ENCODE results near the gene USF3.

DNA sequence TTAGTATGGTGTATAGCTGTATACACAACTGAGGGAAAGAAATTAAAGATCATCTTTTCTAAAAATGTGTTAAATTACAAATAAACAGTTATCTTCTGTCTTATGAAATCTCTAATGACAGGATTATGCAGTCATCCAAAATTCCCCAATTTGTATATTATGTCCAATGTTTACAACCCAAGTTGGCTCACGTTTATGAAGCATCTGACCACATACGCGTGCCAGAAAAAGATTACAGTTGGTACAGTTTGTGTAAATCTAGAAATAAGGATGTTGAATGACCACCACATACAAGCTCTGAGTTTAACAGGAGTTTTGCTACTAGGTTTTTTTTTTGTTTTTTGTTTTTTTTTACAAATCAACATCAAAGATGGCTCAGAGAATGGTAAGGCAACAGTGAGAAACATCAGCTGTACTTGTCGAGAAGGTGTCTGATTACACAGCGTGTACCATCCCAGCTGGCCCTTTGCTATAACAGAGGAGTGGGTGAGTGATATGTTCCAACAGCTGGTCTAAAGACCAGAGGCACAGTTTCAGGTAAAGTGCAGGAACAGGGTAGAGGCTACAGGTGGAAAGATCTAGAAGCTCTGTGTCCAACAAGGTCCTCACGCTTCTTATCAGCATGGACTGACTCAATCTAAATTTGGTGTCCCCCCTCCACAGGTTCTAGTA lies 47.1 kb downstream of the USF3 start:
- TF ChIP-seq, protein P1, sequence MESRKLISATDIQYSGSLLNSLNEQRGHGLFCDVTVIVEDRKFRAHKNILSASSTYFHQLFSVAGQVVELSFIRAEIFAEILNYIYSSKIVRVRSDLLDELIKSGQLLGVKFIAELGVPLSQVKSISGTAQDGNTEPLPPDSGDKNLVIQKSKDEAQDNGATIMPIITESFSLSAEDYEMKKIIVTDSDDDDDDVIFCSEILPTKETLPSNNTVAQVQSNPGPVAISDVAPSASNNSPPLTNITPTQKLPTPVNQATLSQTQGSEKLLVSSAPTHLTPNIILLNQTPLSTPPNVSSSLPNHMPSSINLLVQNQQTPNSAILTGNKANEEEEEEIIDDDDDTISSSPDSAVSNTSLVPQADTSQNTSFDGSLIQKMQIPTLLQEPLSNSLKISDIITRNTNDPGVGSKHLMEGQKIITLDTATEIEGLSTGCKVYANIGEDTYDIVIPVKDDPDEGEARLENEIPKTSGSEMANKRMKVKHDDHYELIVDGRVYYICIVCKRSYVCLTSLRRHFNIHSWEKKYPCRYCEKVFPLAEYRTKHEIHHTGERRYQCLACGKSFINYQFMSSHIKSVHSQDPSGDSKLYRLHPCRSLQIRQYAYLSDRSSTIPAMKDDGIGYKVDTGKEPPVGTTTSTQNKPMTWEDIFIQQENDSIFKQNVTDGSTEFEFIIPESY (IDR thresholded peaks at IDR 0.05), result no peak
- TF ChIP-seq, protein P2, sequence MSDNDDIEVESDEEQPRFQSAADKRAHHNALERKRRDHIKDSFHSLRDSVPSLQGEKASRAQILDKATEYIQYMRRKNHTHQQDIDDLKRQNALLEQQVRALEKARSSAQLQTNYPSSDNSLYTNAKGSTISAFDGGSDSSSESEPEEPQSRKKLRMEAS (IDR thresholded peaks at IDR 0.05), result no peak
- TF ChIP-seq, protein P3, sequence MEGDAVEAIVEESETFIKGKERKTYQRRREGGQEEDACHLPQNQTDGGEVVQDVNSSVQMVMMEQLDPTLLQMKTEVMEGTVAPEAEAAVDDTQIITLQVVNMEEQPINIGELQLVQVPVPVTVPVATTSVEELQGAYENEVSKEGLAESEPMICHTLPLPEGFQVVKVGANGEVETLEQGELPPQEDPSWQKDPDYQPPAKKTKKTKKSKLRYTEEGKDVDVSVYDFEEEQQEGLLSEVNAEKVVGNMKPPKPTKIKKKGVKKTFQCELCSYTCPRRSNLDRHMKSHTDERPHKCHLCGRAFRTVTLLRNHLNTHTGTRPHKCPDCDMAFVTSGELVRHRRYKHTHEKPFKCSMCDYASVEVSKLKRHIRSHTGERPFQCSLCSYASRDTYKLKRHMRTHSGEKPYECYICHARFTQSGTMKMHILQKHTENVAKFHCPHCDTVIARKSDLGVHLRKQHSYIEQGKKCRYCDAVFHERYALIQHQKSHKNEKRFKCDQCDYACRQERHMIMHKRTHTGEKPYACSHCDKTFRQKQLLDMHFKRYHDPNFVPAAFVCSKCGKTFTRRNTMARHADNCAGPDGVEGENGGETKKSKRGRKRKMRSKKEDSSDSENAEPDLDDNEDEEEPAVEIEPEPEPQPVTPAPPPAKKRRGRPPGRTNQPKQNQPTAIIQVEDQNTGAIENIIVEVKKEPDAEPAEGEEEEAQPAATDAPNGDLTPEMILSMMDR (IDR thresholded peaks at IDR 0.05; ENCODE audit: low read depth, low read length, missing input control), result no peak
- no peak for TF ChIP-seq TAF1 (conservative IDR thresholded peaks at IDR 0.05)
- TF ChIP-seq GABPA (IDR thresholded peaks at IDR 0.05 in 1 of 2, conservative IDR thresholded peaks at IDR 0.05 in 1 of 2), result no peak
- TF ChIP-seq RAD21 (IDR thresholded peaks at IDR 0.05), result no peak
- no peak for TF ChIP-seq YY1 (IDR thresholded peaks at IDR 0.05)
- TF ChIP-seq, protein P4, sequence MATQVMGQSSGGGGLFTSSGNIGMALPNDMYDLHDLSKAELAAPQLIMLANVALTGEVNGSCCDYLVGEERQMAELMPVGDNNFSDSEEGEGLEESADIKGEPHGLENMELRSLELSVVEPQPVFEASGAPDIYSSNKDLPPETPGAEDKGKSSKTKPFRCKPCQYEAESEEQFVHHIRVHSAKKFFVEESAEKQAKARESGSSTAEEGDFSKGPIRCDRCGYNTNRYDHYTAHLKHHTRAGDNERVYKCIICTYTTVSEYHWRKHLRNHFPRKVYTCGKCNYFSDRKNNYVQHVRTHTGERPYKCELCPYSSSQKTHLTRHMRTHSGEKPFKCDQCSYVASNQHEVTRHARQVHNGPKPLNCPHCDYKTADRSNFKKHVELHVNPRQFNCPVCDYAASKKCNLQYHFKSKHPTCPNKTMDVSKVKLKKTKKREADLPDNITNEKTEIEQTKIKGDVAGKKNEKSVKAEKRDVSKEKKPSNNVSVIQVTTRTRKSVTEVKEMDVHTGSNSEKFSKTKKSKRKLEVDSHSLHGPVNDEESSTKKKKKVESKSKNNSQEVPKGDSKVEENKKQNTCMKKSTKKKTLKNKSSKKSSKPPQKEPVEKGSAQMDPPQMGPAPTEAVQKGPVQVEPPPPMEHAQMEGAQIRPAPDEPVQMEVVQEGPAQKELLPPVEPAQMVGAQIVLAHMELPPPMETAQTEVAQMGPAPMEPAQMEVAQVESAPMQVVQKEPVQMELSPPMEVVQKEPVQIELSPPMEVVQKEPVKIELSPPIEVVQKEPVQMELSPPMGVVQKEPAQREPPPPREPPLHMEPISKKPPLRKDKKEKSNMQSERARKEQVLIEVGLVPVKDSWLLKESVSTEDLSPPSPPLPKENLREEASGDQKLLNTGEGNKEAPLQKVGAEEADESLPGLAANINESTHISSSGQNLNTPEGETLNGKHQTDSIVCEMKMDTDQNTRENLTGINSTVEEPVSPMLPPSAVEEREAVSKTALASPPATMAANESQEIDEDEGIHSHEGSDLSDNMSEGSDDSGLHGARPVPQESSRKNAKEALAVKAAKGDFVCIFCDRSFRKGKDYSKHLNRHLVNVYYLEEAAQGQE (IDR thresholded peaks at IDR 0.05), result no peak
- TF ChIP-seq, protein P5, sequence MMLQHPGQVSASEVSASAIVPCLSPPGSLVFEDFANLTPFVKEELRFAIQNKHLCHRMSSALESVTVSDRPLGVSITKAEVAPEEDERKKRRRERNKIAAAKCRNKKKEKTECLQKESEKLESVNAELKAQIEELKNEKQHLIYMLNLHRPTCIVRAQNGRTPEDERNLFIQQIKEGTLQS (IDR thresholded peaks at IDR 0.05), result no peak
- TF ChIP-seq HNF4A (conservative IDR thresholded peaks at IDR 0.05), result no peak

All from liver (tissue), 3 donors.